GM10266 (cell line): ENCODE data around the gene LMAN2.

Experiments used
- DNase-seq: peaks from one replicate; pipeline ENCODE4 v3.0.0; 2012; ENCODE audit errors: extremely low spot score
- CTCF ChIP-seq: IDR thresholded peaks from 2 replicates; pipeline ENCODE4 v1.5.1; 2012; ENCODE audit warnings: mild to moderate bottlenecking, low read depth; ENCODE audit not compliant: control insufficient read depth, insufficient read depth; ENCODE audit errors: missing control alignments

Gene LMAN2

DNA sequence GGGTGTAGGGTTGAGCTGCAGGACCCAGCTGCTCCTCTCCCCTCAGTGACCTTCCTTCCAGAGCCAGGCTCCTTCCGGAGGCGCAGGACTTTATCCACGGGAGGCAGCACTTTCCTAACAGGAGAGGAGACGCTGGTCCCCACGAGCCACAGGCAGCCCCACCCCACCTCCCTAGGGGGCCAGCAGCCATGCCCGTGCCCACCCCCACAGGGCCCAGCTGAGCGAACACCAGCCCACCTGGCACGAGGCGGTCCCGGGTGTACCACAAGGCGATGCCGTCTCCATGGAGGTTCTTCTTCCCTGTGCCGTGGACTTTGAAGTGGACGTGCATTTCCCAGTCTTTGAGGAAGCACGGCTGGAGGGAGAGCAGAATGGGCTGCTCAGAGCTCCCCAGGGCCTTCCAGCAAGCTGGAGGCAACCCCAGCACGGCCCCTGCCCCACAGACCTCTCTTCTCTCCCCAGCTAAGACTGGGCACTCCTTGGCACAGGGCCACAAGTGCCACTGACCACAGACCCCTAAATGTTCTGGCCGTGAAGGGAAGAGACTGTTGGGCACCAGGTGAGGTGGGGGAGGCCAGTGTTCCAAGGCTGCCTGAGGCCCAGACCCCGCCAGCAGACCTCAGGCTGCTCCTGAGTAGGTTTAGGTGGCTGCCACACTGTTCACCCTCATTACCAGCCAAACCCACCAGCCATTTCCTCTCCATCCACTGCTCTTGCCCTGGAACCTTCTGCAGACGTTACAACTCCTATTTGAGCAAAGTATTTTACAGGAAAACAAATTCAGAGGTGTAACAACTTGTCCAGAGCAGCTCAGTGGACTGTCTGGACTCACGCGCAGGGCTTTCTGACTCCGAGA is 13.0 kb downstream of the LMAN2 start:
- no peak for TF ChIP-seq CTCF

DNA sequence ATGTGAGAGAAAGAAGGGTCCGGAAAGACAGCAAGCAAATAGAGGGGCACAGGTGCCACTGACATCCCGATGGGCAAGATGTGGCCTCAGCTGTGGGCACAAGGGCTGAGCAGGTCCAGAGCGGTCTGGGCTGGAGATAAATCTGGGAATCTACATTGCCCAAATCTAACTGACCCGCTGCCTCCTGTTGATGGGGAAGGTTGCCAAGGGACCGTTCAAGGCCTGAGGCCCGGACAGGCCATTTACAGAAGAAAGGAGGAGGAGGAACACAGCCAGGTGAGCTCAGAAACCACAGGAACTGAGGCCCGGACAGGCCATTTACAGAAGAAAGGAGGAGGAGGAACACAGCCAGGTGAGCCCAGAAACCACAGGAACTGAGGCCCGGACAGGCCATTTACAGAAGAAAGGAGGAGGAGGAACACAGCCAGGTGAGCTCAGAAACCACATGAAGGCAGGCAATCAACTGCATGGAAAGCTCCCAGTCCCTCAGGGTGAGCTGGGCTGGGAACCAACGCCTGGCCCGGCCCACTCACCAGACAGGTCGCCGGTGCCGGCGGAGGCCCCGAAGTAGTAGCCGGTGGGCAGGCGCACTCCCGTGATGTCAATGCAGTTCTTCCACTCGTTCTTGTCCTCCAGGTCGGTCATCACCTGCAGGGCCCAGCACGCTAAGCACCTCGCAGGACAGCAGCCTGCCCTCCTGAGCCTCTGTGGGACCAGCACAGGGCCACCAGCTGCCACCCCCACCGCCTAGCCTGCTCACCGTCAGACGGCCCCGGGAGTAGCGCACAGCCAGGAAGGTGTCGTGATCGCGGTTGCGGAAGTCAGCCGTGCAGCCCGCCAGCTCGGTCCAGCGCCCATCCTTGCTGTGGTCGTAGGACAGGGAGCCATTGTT is 14.6 kb downstream of the LMAN2 start:
- TF ChIP-seq CTCF = no peak
- DNase-seq = no peak

More for the DNA sequence above, 13.0 kb downstream of the LMAN2 start:
- no peak for DNase-seq

GRCh38 chr5:177336112-177336511 is 15.4 kb downstream of the LMAN2 start:
- TF ChIP-seq CTCF = peak; percentile 8
- DNase-seq = no peak

GRCh38 chr5:177335701-177336065 is 15.8 kb downstream of the LMAN2 start:
- TF ChIP-seq CTCF = no peak
- DNase-seq = no peak

- no peak for TF ChIP-seq CTCF
- no peak for DNase-seq
These were observed 16.4 kb downstream of the LMAN2 start for GRCh38 chr5:177334781-177335700.

DNA sequence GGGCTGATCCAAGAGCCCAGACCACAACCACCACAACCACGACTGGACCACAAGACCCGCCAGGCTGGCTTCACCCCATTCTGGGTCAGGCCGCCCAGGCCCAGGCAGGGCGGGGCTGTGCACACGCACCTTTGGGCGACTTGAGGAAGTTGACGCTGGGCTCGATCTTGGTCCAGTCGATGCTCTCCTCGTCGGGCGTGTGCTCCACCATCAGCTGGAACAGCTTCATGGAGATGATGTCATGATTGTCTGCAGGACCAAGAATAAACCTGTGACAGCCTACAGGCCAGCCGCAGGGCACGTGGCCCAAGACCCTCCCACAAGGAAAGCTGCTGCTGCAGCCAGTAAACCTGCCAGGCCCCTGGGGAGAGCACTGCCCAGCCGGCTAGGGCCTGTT is 17.3 kb downstream of the LMAN2 start:
- no peak for TF ChIP-seq CTCF
- DNase-seq = no peak
